BLaER1 treated with 17β-estradiol and CSF1 and Interleukin-3, amounts not matched to agents 10 nM and 100 nM (cell line): ENCODE results near the gene PLCB1.

Experiments used
- H3K27ac ChIP-seq, 11 experiments: shearing (Covaris generic); formaldehyde crosslinking; 2 replicates each; pipeline ENCODE4 v1.8.1; 2022
- H3K27me3 ChIP-seq, 11 experiments: shearing (Covaris generic); formaldehyde crosslinking; 2 replicates each; pipeline ENCODE4 v1.8.1; 2022
- H3K36me3 ChIP-seq, 11 experiments: shearing (Covaris generic); formaldehyde crosslinking; 2 replicates each; pipeline ENCODE4 v1.8.1; 2022
- H3K4me1 ChIP-seq, 10 experiments: shearing (Covaris generic); formaldehyde crosslinking; 2 replicates each; pipeline ENCODE4 v1.8.1; 2022
- H3K4me2 ChIP-seq, 11 experiments: shearing (Covaris generic); formaldehyde crosslinking; 2 replicates each; pipeline ENCODE4 v1.8.1; 2022
- H3K4me3 ChIP-seq, 10 experiments: shearing (Covaris generic); formaldehyde crosslinking; 2 replicates each; pipeline ENCODE4 v1.8.1; 2022
- H3K9ac ChIP-seq, 11 experiments: shearing (Covaris generic); formaldehyde crosslinking; 2 replicates each; pipeline ENCODE4 v1.8.1; 2022
- H3K9me3 ChIP-seq, 11 experiments: shearing (Covaris generic); formaldehyde crosslinking; replicated peaks in 1 of 11; 2 replicates each; pipeline ENCODE4 v1.8.1; 2022
- H4K20me1 ChIP-seq, 11 experiments: shearing (Covaris generic); formaldehyde crosslinking; 2 replicates each; pipeline ENCODE4 v1.8.1; 2022
- Cebpa-rat ChIP-seq, 11 experiments: shearing (Covaris generic); IDR thresholded peaks; 2 replicates each; pipeline ENCODE4 v1.8.1; 2022

PLCB1 gene

GRCh38 chr20:8404912-8405635 is 273.0 kb downstream of the PLCB1 start:
- TF ChIP-seq Cebpa-rat (IDR thresholded peaks at IDR 0.05) = no peak
- Histone ChIP-seq H3K4me3 (no peak overlapping the region), H3K27me3 (no peaks in the 10 kb centered on the region), H3K9ac (no peak overlapping the region), H3K9me3 (peaks cover 17 to 47% (median 32%) of the 10 kb centered on the region in 11 experiments), H3K4me1 (peaks cover 10 to 47% (median 29%) of the 10 kb centered on the region in 10 experiments), H4K20me1 (no peaks in the 10 kb centered on the region), H3K27ac (peak overlapping the region in 2 of 11 experiments; percentile 0 to 24; a peak in 1 of 22 replicates), H3K36me3 (peaks cover 0 to 12% (median 6%) of the 10 kb centered on the region in 11 experiments; a peak in 6 of 22 replicates), H3K4me2 (peak overlapping the region in 3 of 11 experiments; percentile 4 to 29 (median 28); a peak in 4 of 22 replicates)

DNA sequence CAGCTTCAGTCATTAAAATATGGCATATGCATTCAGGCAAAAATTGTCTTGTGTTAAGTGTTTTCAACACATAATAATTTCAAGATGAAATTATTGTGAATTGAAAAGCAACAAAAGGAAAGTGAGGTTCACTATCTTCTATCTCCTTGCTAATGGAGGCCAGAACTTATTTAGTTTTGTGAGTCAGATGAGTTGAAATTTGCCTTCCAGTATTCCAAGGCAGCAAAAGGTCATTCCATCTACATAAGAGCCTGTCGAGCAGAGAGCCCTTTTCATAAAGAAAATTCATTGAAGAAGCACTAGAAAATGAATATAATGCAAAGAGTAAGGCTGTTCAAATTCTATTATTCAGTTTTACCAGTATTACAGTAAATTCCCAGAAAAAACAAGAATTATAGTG is 274.3 kb downstream of the PLCB1 start:
- Histone ChIP-seq H3K27ac (no peak overlapping the region), H3K4me2 (no peak overlapping the region), H3K9me3 (peaks cover 17 to 47% (median 32%) of the 10 kb centered on the region in 11 experiments), H3K9ac (no peak overlapping the region), H3K27me3 (no peaks in the 10 kb centered on the region), H4K20me1 (no peaks in the 10 kb centered on the region), H3K36me3 (peaks cover 0 to 12% (median 6%) of the 10 kb centered on the region in 11 experiments; a peak in 6 of 22 replicates), H3K4me3 (no peak overlapping the region), H3K4me1 (peaks cover 0 to 33% (median 16%) of the 10 kb centered on the region in 10 experiments; a peak in 16 of 20 replicates)
- TF ChIP-seq Cebpa-rat (IDR thresholded peaks at IDR 0.05) = no peak

DNA sequence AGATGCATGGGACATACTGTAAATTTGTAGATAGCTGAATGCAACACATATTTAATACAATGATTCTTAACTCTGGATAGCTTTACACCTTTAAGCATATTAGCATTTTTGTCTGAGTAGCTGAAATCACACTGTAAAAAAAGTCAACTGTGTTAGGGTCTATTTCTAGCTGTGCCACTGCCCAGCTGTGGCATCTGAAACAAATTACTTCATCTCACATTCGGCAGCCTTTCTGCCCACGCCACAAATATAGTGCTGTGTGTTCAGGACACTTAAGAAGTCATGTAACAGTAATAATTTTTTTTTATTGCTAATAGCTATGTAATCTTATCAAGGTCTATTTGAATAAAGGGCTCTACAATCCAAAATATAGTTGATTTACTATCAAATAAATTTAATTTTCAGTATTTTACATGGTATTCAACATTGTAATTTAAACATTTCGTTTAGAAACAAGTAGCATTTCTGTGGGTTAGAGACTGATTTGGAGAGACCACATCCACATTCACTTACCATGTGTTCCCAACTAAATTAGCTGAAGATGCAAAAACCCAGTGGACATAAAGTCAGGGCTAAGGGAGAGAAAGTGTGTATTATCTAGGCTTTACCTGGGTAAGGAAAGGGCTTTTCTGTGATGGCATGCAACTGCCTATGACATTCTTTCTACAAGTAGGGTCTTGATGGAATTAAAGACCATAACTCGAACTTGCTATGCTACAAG is 276.7 kb downstream of the PLCB1 start:
- Histone ChIP-seq H3K27ac (no peak overlapping the region), H3K27me3 (no peaks in the 10 kb centered on the region), H3K4me2 (peak overlapping the region in 3 of 11 experiments; percentile 9 to 27 (median 24); a peak in 5 of 22 replicates), H3K36me3 (peaks cover 0 to 12% (median 6%) of the 10 kb centered on the region in 11 experiments; a peak in 6 of 22 replicates), H3K9ac (no peak overlapping the region), H4K20me1 (no peaks in the 10 kb centered on the region), H3K9me3 (peaks cover 17 to 35% (median 25%) of the 10 kb centered on the region in 11 experiments), H3K4me3 (no peak overlapping the region), H3K4me1 (peaks cover 0 to 19% (median 11%) of the 10 kb centered on the region in 10 experiments; a peak in 13 of 20 replicates)
- TF ChIP-seq Cebpa-rat (IDR thresholded peaks at IDR 0.05) = no peak

GRCh38 chr20:8413691-8414090 is 281.6 kb downstream of the PLCB1 start:
- no peak for TF ChIP-seq Cebpa-rat (IDR thresholded peaks at IDR 0.05)
- no peak overlapping the region for H3K4me3 ChIP-seq
- H3K4me1 ChIP-seq = peaks cover 0 to 10% (median 2%) of the 10 kb centered on the region in 10 experiments; a peak in 8 of 20 replicates
- H3K9me3 ChIP-seq = 0 out of 22 replicates have a peak, but pooled peaks cover 0 to 4% (median 0%) of the 10 kb centered on the region in 11 experiments
- H4K20me1 ChIP-seq = no peaks in the 10 kb centered on the region
- no peaks in the 10 kb centered on the region for H3K36me3 ChIP-seq
- no peak overlapping the region for H3K9ac ChIP-seq
- no peak overlapping the region for H3K4me2 ChIP-seq
- no peaks in the 10 kb centered on the region for H3K27me3 ChIP-seq
- H3K27ac ChIP-seq = no peak overlapping the region

DNA sequence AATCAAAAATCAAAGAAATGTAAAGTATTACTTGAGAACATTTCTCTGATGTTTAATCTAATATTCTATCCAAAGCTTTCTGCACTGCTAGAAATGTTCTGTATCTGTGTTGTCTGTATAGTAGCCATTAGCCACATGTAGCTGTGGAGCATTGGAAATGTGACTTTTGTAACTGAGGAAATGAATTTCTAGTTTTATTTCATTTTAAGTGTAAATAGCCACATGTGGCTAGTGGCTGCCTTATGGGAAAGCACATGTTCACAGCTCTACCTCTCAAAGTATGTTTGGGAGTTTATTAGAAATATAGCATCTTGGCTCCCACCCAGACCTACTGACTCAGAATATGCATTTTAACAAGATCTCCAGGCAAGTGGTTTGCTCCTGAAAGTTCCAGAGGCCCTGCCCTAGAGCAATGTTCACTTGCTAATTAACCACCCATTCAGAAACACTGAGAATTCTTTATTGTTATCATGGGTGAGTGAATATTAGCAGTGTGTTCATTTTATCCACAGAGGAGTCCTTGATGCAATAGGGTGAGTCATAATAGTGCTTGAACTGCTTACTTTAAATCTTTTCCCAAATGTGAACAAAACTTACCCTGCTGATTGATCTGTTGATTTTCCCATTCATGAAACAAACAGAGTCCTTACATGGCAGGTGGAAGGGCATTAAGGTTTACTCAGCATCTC is 282.7 kb downstream of the PLCB1 start:
- H3K36me3 ChIP-seq = no peaks in the 10 kb centered on the region
- TF ChIP-seq Cebpa-rat (IDR thresholded peaks at IDR 0.05) = no peak
- H3K4me3 ChIP-seq = no peak overlapping the region
- no peaks in the 10 kb centered on the region for H4K20me1 ChIP-seq
- no peaks in the 10 kb centered on the region for H3K9me3 ChIP-seq
- peaks cover 0 to 6% (median 0%) of the 10 kb centered on the region in 10 experiments; a peak in 3 of 20 replicates for H3K4me1 ChIP-seq
- no peak overlapping the region for H3K4me2 ChIP-seq
- H3K27me3 ChIP-seq = no peaks in the 10 kb centered on the region
- no peak overlapping the region for H3K27ac ChIP-seq
- no peak overlapping the region for H3K9ac ChIP-seq

DNA sequence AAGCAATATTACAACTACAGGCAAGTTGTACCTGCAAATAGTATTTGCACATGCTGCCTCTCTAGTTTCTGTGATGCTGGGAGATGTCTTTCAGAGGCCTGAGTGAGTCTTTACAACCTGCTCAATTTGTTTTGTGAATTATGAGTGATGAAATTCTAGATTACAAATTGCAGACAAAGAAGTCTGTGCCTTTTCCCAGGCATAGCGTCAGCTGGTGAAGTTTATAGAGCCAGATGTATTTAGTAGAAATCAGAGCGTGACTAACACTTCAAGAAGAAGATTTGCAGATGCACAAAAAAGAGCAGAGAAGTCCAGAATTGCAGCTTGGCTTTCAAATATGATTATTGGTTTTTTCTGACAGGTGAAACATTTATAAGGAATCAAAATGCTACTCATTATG is 289.9 kb downstream of the PLCB1 start:
- Histone ChIP-seq H3K4me3 (no peak overlapping the region), H3K4me2 (no peak overlapping the region), H3K9me3 (no peaks in the 10 kb centered on the region), H3K9ac (no peak overlapping the region), H3K27ac (no peak overlapping the region), H3K4me1 (0 out of 20 replicates have a peak, but pooled peaks cover 0 to 8% (median 0%) of the 10 kb centered on the region in 10 experiments), H4K20me1 (no peaks in the 10 kb centered on the region), H3K36me3 (no peaks in the 10 kb centered on the region), H3K27me3 (no peaks in the 10 kb centered on the region)
- TF ChIP-seq Cebpa-rat (IDR thresholded peaks at IDR 0.05) = no peak

DNA sequence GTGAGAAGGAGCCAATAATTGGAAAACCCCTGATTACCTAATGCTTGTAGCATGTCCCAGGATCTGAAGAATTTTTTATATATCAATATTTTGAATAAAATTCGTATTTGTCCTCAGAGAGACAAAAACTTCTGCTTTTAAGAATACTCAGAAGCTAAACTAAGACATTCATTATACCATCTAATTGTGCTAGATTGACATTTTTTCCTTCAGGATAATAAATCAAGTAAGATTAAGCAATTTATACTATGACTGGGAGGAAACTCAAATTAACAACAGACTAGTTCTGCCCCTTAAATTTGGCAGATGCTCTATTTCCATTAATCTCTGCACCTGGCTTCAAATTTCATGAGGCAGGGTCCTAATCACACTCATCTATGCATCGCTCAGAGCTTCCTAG is 291.4 kb downstream of the PLCB1 start:
- H3K9me3 ChIP-seq = no peaks in the 10 kb centered on the region
- no peak overlapping the region for H3K27ac ChIP-seq
- H3K4me3 ChIP-seq = no peak overlapping the region
- H3K27me3 ChIP-seq = no peaks in the 10 kb centered on the region
- no peaks in the 10 kb centered on the region for H3K36me3 ChIP-seq
- H3K9ac ChIP-seq = no peak overlapping the region
- TF ChIP-seq Cebpa-rat (IDR thresholded peaks at IDR 0.05) = no peak
- no peak overlapping the region for H3K4me2 ChIP-seq
- no peaks in the 10 kb centered on the region for H4K20me1 ChIP-seq
- H3K4me1 ChIP-seq = peaks cover 0 to 15% (median 4%) of the 10 kb centered on the region in 10 experiments; a peak in 6 of 20 replicates

- Histone ChIP-seq H4K20me1 (no peaks in the 10 kb centered on the region), H3K4me3 (no peak overlapping the region), H3K27me3 (no peaks in the 10 kb centered on the region), H3K36me3 (no peaks in the 10 kb centered on the region), H3K9ac (no peak overlapping the region), H3K4me2 (no peak overlapping the region), H3K9me3 (no peaks in the 10 kb centered on the region), H3K27ac (no peak overlapping the region), H3K4me1 (peaks cover 0 to 15% (median 4%) of the 10 kb centered on the region in 10 experiments; a peak in 6 of 20 replicates)
- no peak for TF ChIP-seq Cebpa-rat (IDR thresholded peaks at IDR 0.05)
Measured at GRCh38 chr20:8424010-8424409, 291.9 kb downstream of the PLCB1 start.

DNA sequence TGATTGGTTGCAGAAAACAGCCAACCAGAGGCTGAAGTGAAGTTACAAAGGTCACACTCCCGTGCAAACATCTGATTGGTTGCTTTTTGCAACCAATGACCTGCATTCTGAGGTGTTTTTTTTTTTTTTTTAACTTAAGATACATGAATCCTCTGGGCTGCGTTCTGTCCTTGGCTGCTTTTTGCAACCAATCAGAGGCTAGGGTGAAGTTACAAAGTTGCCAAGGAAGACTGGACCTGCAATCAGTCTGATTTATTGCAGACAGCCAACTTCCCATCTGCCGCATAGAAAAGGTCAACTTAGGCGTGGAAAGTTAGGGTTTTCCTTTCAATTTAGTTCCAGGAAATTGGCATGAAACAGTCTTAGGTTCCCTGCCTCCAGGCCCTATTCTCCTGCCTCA is 292.9 kb downstream of the PLCB1 start:
- Histone ChIP-seq H3K27ac (no peak overlapping the region), H4K20me1 (no peaks in the 10 kb centered on the region), H3K27me3 (no peaks in the 10 kb centered on the region), H3K4me3 (no peak overlapping the region), H3K9me3 (0 out of 22 replicates have a peak, but pooled peaks cover 0 to 3% (median 0%) of the 10 kb centered on the region in 11 experiments), H3K4me1 (peaks cover 0 to 15% (median 4%) of the 10 kb centered on the region in 10 experiments; a peak in 6 of 20 replicates), H3K4me2 (no peak overlapping the region), H3K9ac (no peak overlapping the region), H3K36me3 (no peaks in the 10 kb centered on the region)
- no peak for TF ChIP-seq Cebpa-rat (IDR thresholded peaks at IDR 0.05)
